Esophagus muscularis mucosa (tissue), 4 donors: ENCODE measurements around the gene TBRG1.

Source experiments
- CTCF ChIP-seq, 3 experiments: fragments of 200-600 bp in 2 of 3; fragments of 450-650 bp in 1 of 3; sonication (generic) in 2 of 3; IDR thresholded peaks; one replicate each; pipeline ENCODE4 v1.5.1; 2017 to 2019; ENCODE audit warnings: antibody characterized with exemption in 3 of 3, mild to moderate bottlenecking in 2 of 3, moderate library complexity in 1 of 3
- EP300 ChIP-seq: sonication (generic); formaldehyde crosslinking; IDR thresholded peaks from one replicate; pipeline ENCODE4 v1.6.1; 2017; ENCODE audit warnings: antibody characterized with exemption
- POLR2A ChIP-seq: fragments of 450-650 bp; IDR thresholded peaks from one replicate; pipeline ENCODE4 v1.6.1; 2017; ENCODE audit warnings: antibody characterized with exemption, moderate library complexity, mild to moderate bottlenecking, low read depth

GRCh38 chr11:124648610-124649009 lies 25.9 kb downstream of the TBRG1 start:
- no peak for TF ChIP-seq CTCF (IDR thresholded peaks at IDR 0.05)
- no peak for TF ChIP-seq EP300
- TF ChIP-seq POLR2A: no peak
